Parathyroid adenoma (tissue), 2 donors: ENCODE measurements around the gene GPSM1.
A peak's percentile ranks its signal among the peaks of the same experiment; 100 is the strongest.

Experiments
- H2AFZ ChIP-seq: fragments of 300-600 bp; sonication (generic); one replicate; pipeline ENCODE4 v1.7.0; 2017; ENCODE audit warnings: antibody characterized with exemption, mild to moderate bottlenecking
- H3K27ac ChIP-seq: fragments of 300-600 bp; sonication (generic); one replicate; pipeline ENCODE4 v1.7.0; 2017
- H3K27me3 ChIP-seq: fragments of 300-600 bp; sonication (generic); one replicate; pipeline ENCODE4 v1.7.0; 2017; ENCODE audit warnings: low read length; ENCODE audit not compliant: control insufficient read depth, insufficient read depth
- H3K36me3 ChIP-seq: fragments of 300-600 bp; sonication (generic); one replicate; pipeline ENCODE4 v1.7.0; 2017; ENCODE audit warnings: low read length; ENCODE audit not compliant: control insufficient read depth, insufficient read depth
- H3K4me1 ChIP-seq: fragments of 300-600 bp; sonication (generic); one replicate; pipeline ENCODE4 v1.7.0; 2017; ENCODE audit warnings: control low read depth
- H3K4me2 ChIP-seq: fragments of 300-600 bp; sonication (generic); one replicate; pipeline ENCODE4 v1.7.0; 2017; ENCODE audit warnings: low read length
- H3K4me3 ChIP-seq: fragments of 300-600 bp; sonication (generic); one replicate; pipeline ENCODE4 v1.7.0; 2017; ENCODE audit warnings: low read depth, low read length
- H3K79me2 ChIP-seq: fragments of 300-600 bp; sonication (generic); one replicate; pipeline ENCODE4 v1.7.0; 2017; ENCODE audit warnings: control low read depth
- H3K9ac ChIP-seq: fragments of 300-600 bp; sonication (generic); one replicate; pipeline ENCODE4 v1.7.0; 2017; ENCODE audit warnings: mild to moderate bottlenecking
- H3K9me3 ChIP-seq: fragments of 300-600 bp; sonication (generic); one replicate; pipeline ENCODE4 v1.7.0; 2017; ENCODE audit warnings: low read length; ENCODE audit not compliant: control insufficient read depth
- TF ChIP-seq, protein P1 (sequence below): fragments of 300-600 bp; sonication (generic); IDR thresholded peaks from one replicate; pipeline ENCODE4 v1.7.0; 2017; ENCODE audit warnings: antibody characterized with exemption, mild to moderate bottlenecking
- donor health status: primary hyperparathyroidism.

GPSM1 gene

DNA sequence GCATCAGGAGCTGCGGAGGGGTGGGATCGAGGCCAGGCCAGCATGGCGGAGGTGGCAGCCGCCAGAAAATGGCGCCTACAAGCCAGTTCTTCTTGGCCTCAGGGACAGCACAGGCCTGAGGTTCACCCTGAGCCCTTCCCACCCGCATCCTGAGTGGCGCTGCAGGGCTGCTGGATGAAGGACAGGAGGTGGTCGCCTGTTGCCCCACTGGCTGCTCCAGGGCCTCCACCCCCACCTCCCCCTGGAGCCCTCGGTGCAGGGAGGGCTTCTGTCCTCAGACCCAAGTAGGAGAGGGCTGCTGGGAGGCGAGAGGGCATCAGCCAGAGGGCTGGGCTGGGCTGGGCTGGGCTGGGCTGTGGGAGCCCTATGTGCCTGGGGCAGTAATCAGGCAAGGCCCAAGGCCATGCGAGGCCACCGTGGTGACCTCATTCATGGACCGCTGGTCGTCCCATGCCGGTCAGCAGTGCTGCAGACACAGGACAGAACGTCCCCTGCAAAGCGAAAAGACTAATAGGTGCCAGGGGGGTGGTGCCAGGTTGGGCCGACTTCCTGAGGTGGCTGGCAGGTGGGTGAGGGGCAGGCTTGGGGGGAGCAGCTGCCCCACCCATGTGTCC is 13.8 kb downstream of the GPSM1 start:
- Histone ChIP-seq H3K79me2 (no peaks in the 10 kb centered on the region), H3K27me3 (no peaks in the 10 kb centered on the region), H3K9ac (no peak overlapping the region), H3K4me3 (no peak overlapping the region), H3K36me3 (no peaks in the 10 kb centered on the region), H3K27ac (no peak overlapping the region), H3K9me3 (no peaks in the 10 kb centered on the region), H3K4me1 (peaks cover 5% of the 10 kb centered on the region), H3K4me2 (no peak overlapping the region), H2AFZ (no peak overlapping the region)
- TF ChIP-seq, protein P1, sequence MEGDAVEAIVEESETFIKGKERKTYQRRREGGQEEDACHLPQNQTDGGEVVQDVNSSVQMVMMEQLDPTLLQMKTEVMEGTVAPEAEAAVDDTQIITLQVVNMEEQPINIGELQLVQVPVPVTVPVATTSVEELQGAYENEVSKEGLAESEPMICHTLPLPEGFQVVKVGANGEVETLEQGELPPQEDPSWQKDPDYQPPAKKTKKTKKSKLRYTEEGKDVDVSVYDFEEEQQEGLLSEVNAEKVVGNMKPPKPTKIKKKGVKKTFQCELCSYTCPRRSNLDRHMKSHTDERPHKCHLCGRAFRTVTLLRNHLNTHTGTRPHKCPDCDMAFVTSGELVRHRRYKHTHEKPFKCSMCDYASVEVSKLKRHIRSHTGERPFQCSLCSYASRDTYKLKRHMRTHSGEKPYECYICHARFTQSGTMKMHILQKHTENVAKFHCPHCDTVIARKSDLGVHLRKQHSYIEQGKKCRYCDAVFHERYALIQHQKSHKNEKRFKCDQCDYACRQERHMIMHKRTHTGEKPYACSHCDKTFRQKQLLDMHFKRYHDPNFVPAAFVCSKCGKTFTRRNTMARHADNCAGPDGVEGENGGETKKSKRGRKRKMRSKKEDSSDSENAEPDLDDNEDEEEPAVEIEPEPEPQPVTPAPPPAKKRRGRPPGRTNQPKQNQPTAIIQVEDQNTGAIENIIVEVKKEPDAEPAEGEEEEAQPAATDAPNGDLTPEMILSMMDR = no peak

DNA sequence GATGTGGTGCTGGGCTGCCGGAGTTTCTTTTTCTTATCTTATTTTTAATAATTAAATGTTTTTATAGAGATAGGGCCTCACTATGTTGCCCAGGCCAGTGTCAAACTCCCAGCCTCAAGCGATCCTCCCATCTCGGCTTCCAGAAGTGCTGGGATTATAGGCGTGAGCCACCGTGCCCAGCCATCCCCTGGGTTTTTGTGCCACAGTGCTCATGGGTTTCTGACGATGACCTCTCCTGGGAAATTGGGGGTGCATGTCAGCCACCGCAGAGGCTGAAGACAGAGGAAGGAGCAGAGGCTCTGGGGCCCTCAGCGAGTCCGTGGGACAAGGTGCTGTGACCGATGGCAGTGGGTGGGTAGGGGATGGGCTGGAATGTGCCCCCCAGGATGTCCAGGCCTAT is 14.4 kb downstream of the GPSM1 start:
- no peak overlapping the region for H3K27ac ChIP-seq
- no peaks in the 10 kb centered on the region for H3K36me3 ChIP-seq
- no peak overlapping the region for H3K9ac ChIP-seq
- no peak overlapping the region for H3K4me2 ChIP-seq
- TF ChIP-seq, protein P1 = no peak
- H3K4me3 ChIP-seq = no peak overlapping the region
- peaks cover 5% of the 10 kb centered on the region for H3K4me1 ChIP-seq
- H2AFZ ChIP-seq = no peak overlapping the region
- H3K27me3 ChIP-seq = no peaks in the 10 kb centered on the region
- no peaks in the 10 kb centered on the region for H3K79me2 ChIP-seq
- no peaks in the 10 kb centered on the region for H3K9me3 ChIP-seq

DNA sequence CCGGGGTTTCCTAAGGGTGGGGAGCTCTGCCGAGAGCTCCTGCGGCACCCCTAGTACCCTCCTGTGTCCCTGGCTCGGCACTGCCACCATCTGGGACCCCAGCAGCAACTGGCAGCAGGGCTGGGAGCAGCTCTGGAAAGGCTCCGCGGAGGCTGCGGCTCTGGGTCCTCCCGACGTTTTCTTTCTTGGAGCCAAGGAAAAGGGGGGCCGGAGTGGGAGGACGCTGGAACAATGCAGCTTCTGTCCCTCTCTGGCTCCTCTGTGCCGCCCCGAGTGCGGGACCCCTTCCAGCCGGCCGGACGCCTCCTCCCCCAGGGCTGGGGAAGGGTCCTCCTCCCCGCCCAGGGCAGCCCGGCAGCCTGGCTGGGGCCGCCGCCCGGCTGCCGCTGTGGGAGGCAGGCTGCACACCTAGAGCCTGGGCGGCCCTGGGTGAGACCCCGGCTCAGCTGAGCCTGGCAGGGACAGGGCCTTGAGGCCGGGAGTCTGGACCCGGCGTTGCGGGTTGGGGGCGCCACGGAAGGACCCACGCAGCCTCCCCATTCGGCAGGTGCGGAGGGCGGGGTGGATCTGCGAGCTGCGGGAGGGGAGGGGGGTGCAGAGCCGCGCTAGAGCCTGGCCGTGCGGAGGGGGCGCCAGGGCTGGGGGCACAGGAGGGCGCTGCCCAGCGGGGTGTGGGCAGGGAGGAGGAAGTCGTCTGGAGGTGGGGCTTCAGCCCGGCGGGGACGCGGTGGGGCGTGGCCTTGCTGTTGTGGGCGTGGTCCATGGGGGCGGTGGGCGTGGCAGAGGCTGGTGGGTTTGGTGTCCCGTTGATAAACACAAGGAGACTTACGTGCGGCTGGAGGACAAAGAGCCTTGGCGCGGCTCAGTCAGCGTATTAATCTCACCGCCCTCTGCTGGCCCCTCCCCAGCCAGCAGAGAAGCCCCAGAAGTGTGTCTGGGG is 15.1 kb downstream of the GPSM1 start:
- Histone ChIP-seq H2AFZ (peak overlapping the region; percentile 75), H3K4me1 (peaks cover 5% of the 10 kb centered on the region), H3K36me3 (no peaks in the 10 kb centered on the region), H3K79me2 (no peaks in the 10 kb centered on the region), H3K9me3 (no peaks in the 10 kb centered on the region), H3K4me3 (peak overlapping the region; percentile 47), H3K27me3 (no peaks in the 10 kb centered on the region), H3K27ac (no peak overlapping the region), H3K4me2 (peak overlapping the region; percentile 83), H3K9ac (no peak overlapping the region)
- TF ChIP-seq, protein P1 = no peak

DNA sequence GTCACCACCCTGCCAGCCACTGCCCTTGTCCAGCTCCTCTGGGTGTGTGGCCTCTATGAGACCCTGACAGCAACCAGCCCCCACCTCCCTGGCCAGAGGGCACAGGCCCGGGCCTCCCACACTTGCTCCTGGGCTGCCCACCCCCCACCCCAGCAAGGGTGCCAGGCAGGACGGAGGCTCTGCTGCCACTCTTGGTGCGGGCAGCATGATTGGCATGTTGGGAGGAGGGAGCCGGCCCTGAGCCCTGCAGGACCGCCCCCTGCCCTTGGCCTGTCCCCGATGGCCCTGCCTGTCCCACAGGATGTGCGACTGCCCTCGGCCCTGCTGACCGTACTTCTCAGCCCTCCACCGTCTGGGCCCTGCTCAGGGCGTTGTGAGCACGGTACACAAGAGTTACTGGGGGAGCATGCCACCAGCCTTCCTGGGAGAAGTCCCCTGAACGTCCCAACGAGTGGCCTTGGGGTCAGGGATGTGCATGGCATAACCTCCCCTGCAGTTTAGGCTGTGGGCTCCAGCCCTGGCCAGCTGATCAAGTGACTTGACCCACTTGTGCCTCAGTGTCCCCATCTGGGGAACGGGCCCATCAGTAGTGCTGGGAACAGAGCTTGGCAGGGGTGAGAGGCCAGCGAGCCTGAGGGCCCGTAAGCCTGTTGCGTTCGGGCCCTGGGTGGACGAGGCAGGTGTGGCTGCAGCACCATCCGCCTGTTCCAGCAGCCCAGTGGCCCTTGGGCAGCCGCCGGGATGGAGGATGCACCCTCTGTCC is 16.0 kb downstream of the GPSM1 start:
- H3K4me2 ChIP-seq = peak overlapping the region; percentile 83
- no peaks in the 10 kb centered on the region for H3K27me3 ChIP-seq
- no peak overlapping the region for H3K9ac ChIP-seq
- peaks cover 5% of the 10 kb centered on the region for H3K4me1 ChIP-seq
- H3K36me3 ChIP-seq = no peaks in the 10 kb centered on the region
- peak overlapping the region; percentile 47 for H3K4me3 ChIP-seq
- H3K79me2 ChIP-seq = no peaks in the 10 kb centered on the region
- no peaks in the 10 kb centered on the region for H3K9me3 ChIP-seq
- no peak overlapping the region for H3K27ac ChIP-seq
- peak overlapping the region; percentile 75 for H2AFZ ChIP-seq
- TF ChIP-seq, protein P1 = no peak
